GM18508 (cell line): ENCODE measurements around the gene DICER1.
"Not testable (repeated sequence)": the region's sequence is repeated elsewhere in the genome, so short reads cannot be mapped to it uniquely, and the experiment has no call there.

ENCODE experiments used
- ATAC-seq: cut with Tn5 transposase; IDR thresholded peaks from one replicate; pipeline ENCODE4 v1.9.1; 2021; ENCODE audit warnings: moderate number of reproducible peaks; ENCODE audit not compliant: insufficient read depth, unreplicated experiment

The DICER1 gene

GRCh38 chr14:95150910-95151309 lies 6.4 kb downstream of the DICER1 start:
- no peak for ATAC-seq

GRCh38 chr14:95149441-95149840 lies 7.9 kb downstream of the DICER1 start:
- no peak for ATAC-seq

GRCh38 chr14:95147597-95147996 lies 9.7 kb downstream of the DICER1 start:
- no peak for ATAC-seq

- ATAC-seq: no peak
Measured at GRCh38 chr14:95146079-95146771, 11.1 kb downstream of the DICER1 start.

- ATAC-seq: no peak
Measured at GRCh38 chr14:95144849-95145248, 12.5 kb downstream of the DICER1 start.

- ATAC-seq: no peak
Measured at GRCh38 chr14:95143808-95144620, 13.3 kb downstream of the DICER1 start.

- no peak for ATAC-seq
Measured at GRCh38 chr14:95142208-95142607, 15.1 kb downstream of the DICER1 start.

GRCh38 chr14:95141684-95142083 lies 15.6 kb downstream of the DICER1 start:
- ATAC-seq: no peak

GRCh38 chr14:95140060-95140858 lies 17.1 kb downstream of the DICER1 start:
- no peak for ATAC-seq

GRCh38 chr14:95138876-95139275 lies 18.5 kb downstream of the DICER1 start:
- ATAC-seq: no peak

- not testable (repeated sequence) for ATAC-seq
Measured at GRCh38 chr14:95138455-95138854, 18.9 kb downstream of the DICER1 start.

- ATAC-seq: no peak
Measured at GRCh38 chr14:95137804-95138167, 19.5 kb downstream of the DICER1 start.

GRCh38 chr14:95137164-95137803 lies 20.0 kb downstream of the DICER1 start:
- ATAC-seq: no peak

- no peak for ATAC-seq
Measured at GRCh38 chr14:95136631-95137030, 20.7 kb downstream of the DICER1 start.

GRCh38 chr14:95134304-95134933 lies 22.9 kb downstream of the DICER1 start:
- ATAC-seq: peak; percentile 40

- ATAC-seq: no peak
Measured at GRCh38 chr14:95133282-95133681, 24.0 kb downstream of the DICER1 start.

GRCh38 chr14:95132760-95133159 lies 24.6 kb downstream of the DICER1 start:
- no peak for ATAC-seq

- no peak for ATAC-seq
Measured at GRCh38 chr14:95130549-95130948, 26.8 kb downstream of the DICER1 start.

GRCh38 chr14:95128140-95128539 lies 29.2 kb downstream of the DICER1 start:
- no peak for ATAC-seq

GRCh38 chr14:95127531-95127911 lies 29.8 kb downstream of the DICER1 start:
- ATAC-seq: no peak
